Gastrocnemius medialis (tissue), 4 donors: Measurements from ENCODE around the gene CAMTA1. TPM values are rescaled to one million over a fixed set of nuclear protein-coding genes. Genes with fewer than 3 reads are reported as not detected.

Experiments used
- ATAC-seq, 2 donors: fragments of 150-250 bp; one replicate each; pipeline ENCODE4 v1.9.1; 2016
- DNase-seq, 2 donors: peaks; one replicate each; pipeline ENCODE4 v3.0.0-alpha.2; 2019
- H3K27ac ChIP-seq, 4 donors: fragments of 200-600 bp; sonication (generic); 1 replicate in 1 of 4; 2 replicates in 3 of 4; pipeline ENCODE4 v1.5.1; 2016 to 2018; ENCODE audit warnings: mild to moderate bottlenecking in 2 of 4, moderate library complexity in 1 of 4
- H3K27me3 ChIP-seq, 3 donors: fragments of 200-600 bp; sonication (generic) in 2 of 3; 1 replicate in 1 of 3; 2 replicates in 2 of 3; pipeline versions ENCODE4 v1.5.1 to v1.6.0; 2016 to 2019; ENCODE audit warnings: mild to moderate bottlenecking in 1 of 3, moderate library complexity in 1 of 3
- H3K36me3 ChIP-seq, 2 donors: fragments of 200-600 bp; sonication (generic) in 1 of 2; one replicate each; pipeline ENCODE4 v1.5.1; 2017 to 2018
- H3K4me1 ChIP-seq, 2 donors: fragments of 200-600 bp; sonication (generic) in 1 of 2; one replicate each; pipeline ENCODE4 v1.5.1; 2016 to 2017; ENCODE audit warnings: mild to moderate bottlenecking in 2 of 2
- H3K4me3 ChIP-seq, 4 donors: fragments of 200-600 bp; sonication (generic) in 3 of 4; 1 replicate in 1 of 4; 2 replicates in 3 of 4; pipeline ENCODE4 v1.5.1; 2016 to 2019; ENCODE audit warnings: mild to moderate bottlenecking in 2 of 4
- H3K9me3 ChIP-seq, 3 donors: fragments of 200-600 bp; sonication (generic) in 2 of 3; 1 replicate in 1 of 3; 2 replicates in 2 of 3; pipeline ENCODE4 v1.5.1; 2016 to 2019
- CTCF ChIP-seq, 5 experiments: fragments of 450-650 bp in 3 of 5; fragments of 200-600 bp in 2 of 5; sonication (generic) in 2 of 5; IDR thresholded peaks in 4 of 5; conservative IDR thresholded peaks in 1 of 5; 1 replicate in 4 of 5; 2 replicates in 1 of 5; pipeline ENCODE4 v1.5.1; 2016 to 2019; ENCODE audit warnings: antibody characterized with exemption in 5 of 5, mild to moderate bottlenecking in 3 of 5, moderate library complexity in 3 of 5
- POLR2A ChIP-seq, 2 donors: fragments of 450-650 bp; IDR thresholded peaks; one replicate each; pipeline ENCODE4 v1.6.1; 2017; ENCODE audit warnings: antibody characterized with exemption in 2 of 2, mild to moderate bottlenecking in 2 of 2, moderate library complexity in 2 of 2
- in situ Hi-C, 4 donors: fragments of 200-750 bp; cut with MboI; loops; one replicate each; pipeline versions ENCODE4 v1.15.0 to v1.8.0; 2017; ENCODE audit warnings: low sequenced_read_pairs in 4 of 4
- intact Hi-C: fragments of 100-400 bp; cut with DNase I; formaldehyde crosslinking; loops from one replicate; pipeline ENCODE4 v1.15.1; 2023; ENCODE audit warnings: low total_unique reads
- total RNA-seq, 4 donors: library from RNA; depleted of rRNA; stranded (reverse); fragments of >200 nt; gene quantifications; one replicate each; pipeline versions ENCODE4 v1.1.0 to v1.2.3, GENCODE V29; 2016

The CAMTA1 gene
- total RNA-seq, 4 donors from 2014 or later = 60.5 to 113 (median 70.4) TPM

- Histone ChIP-seq H3K27me3 (no peaks in the 10 kb centered on the region), H3K4me1 (no peaks in the 10 kb centered on the region), H3K9me3 (no peaks in the 10 kb centered on the region), H3K36me3 (no peaks in the 10 kb centered on the region), H3K4me3 (no peak overlapping the region), H3K27ac (no peak overlapping the region)
- intact Hi-C loops (no loop called here), in situ Hi-C loops (no loop called here)
- no peak for DNase-seq
- TF ChIP-seq CTCF (IDR thresholded peaks at IDR 0.05 in 4 of 5, conservative IDR thresholded peaks at IDR 0.05 in 1 of 5) (no peak), POLR2A (IDR thresholded peaks at IDR 0.05) (no peak)
- no peak for ATAC-seq
Measured at GRCh38 chr1:7232441-7233236, 447.4 kb downstream of the CAMTA1 start.

- intact Hi-C loops = no loop called here
- DNase-seq (no peak), ATAC-seq (no peak)
- Histone ChIP-seq H3K36me3 (no peaks in the 10 kb centered on the region), H3K27ac (no peak overlapping the region), H3K4me1 (no peaks in the 10 kb centered on the region), H3K9me3 (no peaks in the 10 kb centered on the region), H3K4me3 (no peak overlapping the region), H3K27me3 (no peaks in the 10 kb centered on the region)
- in situ Hi-C loops = no loop called here
- TF ChIP-seq CTCF (IDR thresholded peaks at IDR 0.05 in 4 of 5, conservative IDR thresholded peaks at IDR 0.05 in 1 of 5) (no peak), POLR2A (IDR thresholded peaks at IDR 0.05) (no peak)
Measured at GRCh38 chr1:7233237-7233540, 447.9 kb downstream of the CAMTA1 start.

GRCh38 chr1:7233646-7234470, 448.6 kb downstream of the CAMTA1 start:
- Histone ChIP-seq H3K4me3 (no peak overlapping the region), H3K9me3 (no peaks in the 10 kb centered on the region), H3K4me1 (no peaks in the 10 kb centered on the region), H3K36me3 (no peaks in the 10 kb centered on the region), H3K27me3 (no peaks in the 10 kb centered on the region), H3K27ac (no peak overlapping the region)
- ATAC-seq (no peak), DNase-seq (no peak)
- TF ChIP-seq CTCF (IDR thresholded peaks at IDR 0.05 in 4 of 5, conservative IDR thresholded peaks at IDR 0.05 in 1 of 5) = no peak
- TF ChIP-seq POLR2A (IDR thresholded peaks at IDR 0.05) = no peak
- in situ Hi-C loops (no loop called here), intact Hi-C loops (no loop called here)

GRCh38 chr1:7234471-7234755, 449.2 kb downstream of the CAMTA1 start:
- H3K9me3 ChIP-seq = no peaks in the 10 kb centered on the region
- no peak for ATAC-seq
- H3K4me3 ChIP-seq = no peak overlapping the region
- no peak for TF ChIP-seq CTCF (IDR thresholded peaks at IDR 0.05 in 4 of 5, conservative IDR thresholded peaks at IDR 0.05 in 1 of 5)
- TF ChIP-seq POLR2A (IDR thresholded peaks at IDR 0.05) = no peak
- DNase-seq = no peak
- H3K27me3 ChIP-seq = no peaks in the 10 kb centered on the region
- intact Hi-C loops (no loop called here), in situ Hi-C loops (no loop called here)
- H3K36me3 ChIP-seq = no peaks in the 10 kb centered on the region
- no peaks in the 10 kb centered on the region for H3K4me1 ChIP-seq
- no peak overlapping the region for H3K27ac ChIP-seq
